Upper lobe of left lung (tissue), 6 donors: ENCODE results near the gene SFTA2. TPM values are rescaled to one million over a fixed set of nuclear protein-coding genes. Genes with fewer than 3 reads are reported as not detected.
A peak's percentile ranks its signal among the peaks of the same experiment; 100 is the strongest.

Source experiments
- ATAC-seq, 2 donors: fragments of 200-7000 bp; cut with Tn5 transposase; one replicate each; pipeline ENCODE4 v1.9.1; 2022; ENCODE audit warnings: mild to moderate bottlenecking in 2 of 2, moderate library complexity in 2 of 2; ENCODE audit not compliant: low FRiP score in 2 of 2
- DNase-seq, 2 donors: peaks; one replicate each; pipeline ENCODE4 v3.0.0-alpha.2; 2019 to 2020
- H3K27ac ChIP-seq, 4 donors: fragments of 200-600 bp; sonication (generic); one replicate each; pipeline ENCODE4 v1.5.1; 2016 to 2019
- H3K27me3 ChIP-seq, 4 donors: fragments of 200-600 bp; sonication (generic); one replicate each; pipeline ENCODE4 v1.5.1; 2017 to 2019
- H3K36me3 ChIP-seq, 4 donors: fragments of 200-600 bp; sonication (generic); one replicate each; pipeline ENCODE4 v1.5.1; 2016 to 2019
- H3K4me1 ChIP-seq, 4 donors: fragments of 200-600 bp; sonication (generic); one replicate each; pipeline ENCODE4 v1.5.1; 2018 to 2019
- H3K4me3 ChIP-seq, 4 donors: fragments of 200-600 bp; sonication (generic); one replicate each; pipeline ENCODE4 v1.5.1; 2017 to 2019; ENCODE audit warnings: mild to moderate bottlenecking in 2 of 4, moderate library complexity in 1 of 4
- H3K9me3 ChIP-seq, 4 donors: fragments of 200-600 bp; sonication (generic); one replicate each; pipeline ENCODE4 v1.5.1; 2018 to 2019
- EP300 ChIP-seq, 4 donors: sonication (generic); formaldehyde crosslinking; IDR thresholded peaks; one replicate each; pipeline ENCODE4 v1.5.1; 2017; ENCODE audit warnings: antibody characterized with exemption in 4 of 4, control low read depth in 2 of 4
- POLR2A ChIP-seq, 4 donors: fragments of 450-650 bp; IDR thresholded peaks; one replicate each; pipeline ENCODE4 v1.5.1; 2016 to 2017; ENCODE audit warnings: antibody characterized with exemption in 4 of 4, mild to moderate bottlenecking in 2 of 4
- POLR2AphosphoS5 ChIP-seq, 2 donors: sonication (generic); formaldehyde crosslinking; IDR thresholded peaks; one replicate each; pipeline ENCODE4 v1.5.1; 2017; ENCODE audit warnings: antibody characterized with exemption in 2 of 2
- WGBS, 2 donors: methylation state at CpG; one replicate each; pipeline ENCODE4 v1.1.5; 2017 to 2018; 5-methylcytosine and 5-hydroxymethylcytosine counted together
- total RNA-seq, 6 donors: library from RNA; depleted of rRNA in 4 of 6; stranded (reverse); fragments of >200 nt in 4 of 6; gene quantifications; one replicate each; pipeline versions ENCODE4 v1.1.0 to v1.2.1, GENCODE V29; 2016 to 2021
- TF ChIP-seq, protein P1 (sequence below), 6 experiments: fragments of 450-650 bp in 4 of 6; fragments of 200-600 bp in 2 of 6; sonication (generic) in 2 of 6; IDR thresholded peaks; one replicate each; pipeline ENCODE4 v1.5.1; 2016 to 2019; ENCODE audit warnings: antibody characterized with exemption in 6 of 6
- donor health status: DM: no; HTN: no; CAD: no; lungs with moderate emphysema.
- donor health status: DM: no; HTN: yes; CAD: no; lungs with severe emphysema.

Gene SFTA2
- total RNA-seq, 6 donors from 2014 or later = 80.7 to 511 (median 229) TPM

- Histone ChIP-seq H3K9me3 (no peaks in the 10 kb centered on the region), H3K27ac (no peak overlapping the region), H3K36me3 (peaks cover 24 to 88% (median 63%) of the 10 kb centered on the region in 4 donors), H3K4me1 (peaks cover 0 to 16% (median 10%) of the 10 kb centered on the region in 4 donors), H3K4me3 (no peak overlapping the region), H3K27me3 (no peaks in the 10 kb centered on the region)
- 97 to 99% methylated on average over 7 of the region's 7 CpGs for WGBS, 2 donors
- no peak for DNase-seq
- no peak for ATAC-seq
- TF ChIP-seq EP300 (IDR thresholded peaks at IDR 0.05) (no peak), POLR2AphosphoS5 (IDR thresholded peaks at IDR 0.05) (no peak), POLR2A (IDR thresholded peaks at IDR 0.05) (no peak)
- TF ChIP-seq, protein P1, sequence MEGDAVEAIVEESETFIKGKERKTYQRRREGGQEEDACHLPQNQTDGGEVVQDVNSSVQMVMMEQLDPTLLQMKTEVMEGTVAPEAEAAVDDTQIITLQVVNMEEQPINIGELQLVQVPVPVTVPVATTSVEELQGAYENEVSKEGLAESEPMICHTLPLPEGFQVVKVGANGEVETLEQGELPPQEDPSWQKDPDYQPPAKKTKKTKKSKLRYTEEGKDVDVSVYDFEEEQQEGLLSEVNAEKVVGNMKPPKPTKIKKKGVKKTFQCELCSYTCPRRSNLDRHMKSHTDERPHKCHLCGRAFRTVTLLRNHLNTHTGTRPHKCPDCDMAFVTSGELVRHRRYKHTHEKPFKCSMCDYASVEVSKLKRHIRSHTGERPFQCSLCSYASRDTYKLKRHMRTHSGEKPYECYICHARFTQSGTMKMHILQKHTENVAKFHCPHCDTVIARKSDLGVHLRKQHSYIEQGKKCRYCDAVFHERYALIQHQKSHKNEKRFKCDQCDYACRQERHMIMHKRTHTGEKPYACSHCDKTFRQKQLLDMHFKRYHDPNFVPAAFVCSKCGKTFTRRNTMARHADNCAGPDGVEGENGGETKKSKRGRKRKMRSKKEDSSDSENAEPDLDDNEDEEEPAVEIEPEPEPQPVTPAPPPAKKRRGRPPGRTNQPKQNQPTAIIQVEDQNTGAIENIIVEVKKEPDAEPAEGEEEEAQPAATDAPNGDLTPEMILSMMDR (IDR thresholded peaks at IDR 0.05) = no peak
Measured at GRCh38 chr6:30922447-30922852, 9.5 kb downstream of the SFTA2 start.

GRCh38 chr6:30918670-30919069 is 13.3 kb downstream of the SFTA2 start:
- DNase-seq (no peak), ATAC-seq (no peak)
- Histone ChIP-seq H3K27ac (no peak overlapping the region), H3K4me1 (peaks cover 18 to 38% (median 24%) of the 10 kb centered on the region in 4 donors), H3K27me3 (no peaks in the 10 kb centered on the region), H3K36me3 (peaks cover 24 to 66% (median 47%) of the 10 kb centered on the region in 4 donors), H3K4me3 (no peak overlapping the region), H3K9me3 (no peaks in the 10 kb centered on the region)
- 91 to 93% methylated on average over 8 of the region's 8 CpGs for WGBS, 2 donors
- TF ChIP-seq, protein P1 (IDR thresholded peaks at IDR 0.05) = no peak
- TF ChIP-seq POLR2AphosphoS5 (IDR thresholded peaks at IDR 0.05) (no peak), EP300 (IDR thresholded peaks at IDR 0.05) (no peak), POLR2A (IDR thresholded peaks at IDR 0.05) (no peak)

DNA sequence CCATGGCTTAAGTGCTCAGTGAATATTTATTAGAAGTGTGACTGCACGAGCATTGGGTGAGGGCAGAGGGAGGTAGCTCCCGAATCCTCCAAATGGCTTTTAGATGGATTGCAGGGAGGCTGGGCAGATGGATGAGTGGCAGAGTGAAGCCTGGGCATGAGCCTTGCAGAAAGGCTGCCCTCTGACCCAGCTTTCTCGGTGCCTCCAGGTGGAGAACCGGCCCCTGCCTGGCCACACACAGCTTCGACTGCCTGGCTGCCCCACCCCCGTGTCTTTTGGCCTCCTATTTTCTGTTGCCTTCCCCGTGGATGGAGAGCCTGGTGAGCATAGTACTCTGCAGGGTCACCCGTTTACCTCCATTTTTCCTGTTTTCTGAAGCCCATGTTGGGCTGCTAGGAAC is 14.5 kb downstream of the SFTA2 start:
- TF ChIP-seq EP300 (IDR thresholded peaks at IDR 0.05) = no peak
- TF ChIP-seq, protein P1 (IDR thresholded peaks at IDR 0.05) = no peak
- TF ChIP-seq POLR2A (IDR thresholded peaks at IDR 0.05) = no peak
- no peak for TF ChIP-seq POLR2AphosphoS5 (IDR thresholded peaks at IDR 0.05)
- Histone ChIP-seq H3K27me3 (no peaks in the 10 kb centered on the region), H3K27ac (no peak overlapping the region), H3K9me3 (no peaks in the 10 kb centered on the region), H3K4me3 (no peak overlapping the region), H3K4me1 (peaks cover 22 to 44% (median 28%) of the 10 kb centered on the region in 4 donors), H3K36me3 (peaks cover 17 to 61% (median 36%) of the 10 kb centered on the region in 4 donors)
- DNase-seq = no peak
- no peak for ATAC-seq
- WGBS, 2 donors = 90 to 94% methylated on average over 8 of the region's 8 CpGs

DNA sequence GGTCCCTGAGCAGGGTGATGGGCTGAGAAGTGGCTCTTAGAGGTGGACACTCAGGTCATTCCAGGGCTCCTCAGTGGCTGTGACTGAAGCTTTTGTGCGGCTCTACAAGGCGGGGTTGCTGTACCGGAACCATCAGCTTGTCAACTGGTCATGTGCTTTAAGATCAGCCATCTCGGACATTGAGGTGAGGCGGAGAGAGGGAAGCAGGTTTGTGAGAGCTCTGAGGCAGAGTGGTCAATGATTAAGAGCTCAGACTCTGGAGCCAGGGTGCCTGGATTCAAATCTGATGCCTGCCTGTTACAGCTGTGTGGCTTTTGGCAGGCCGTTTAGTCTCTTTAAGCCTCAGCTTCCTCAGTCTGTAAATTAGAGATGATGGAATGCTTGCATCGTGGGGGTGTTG is 14.9 kb downstream of the SFTA2 start:
- peaks cover 22 to 44% (median 28%) of the 10 kb centered on the region in 4 donors for H3K4me1 ChIP-seq
- TF ChIP-seq, protein P1 (IDR thresholded peaks at IDR 0.05) = no peak
- no peak for TF ChIP-seq EP300 (IDR thresholded peaks at IDR 0.05)
- no peak for TF ChIP-seq POLR2AphosphoS5 (IDR thresholded peaks at IDR 0.05)
- peaks cover 13 to 57% (median 34%) of the 10 kb centered on the region in 4 donors for H3K36me3 ChIP-seq
- no peaks in the 10 kb centered on the region for H3K9me3 ChIP-seq
- WGBS, 2 donors = 86 to 95% methylated on average over 7 of the region's 7 CpGs
- DNase-seq (no peak), ATAC-seq (no peak)
- H3K27ac ChIP-seq = no peak overlapping the region
- H3K4me3 ChIP-seq = no peak overlapping the region
- H3K27me3 ChIP-seq = no peaks in the 10 kb centered on the region

- Histone ChIP-seq H3K4me1 (peaks cover 22 to 44% (median 28%) of the 10 kb centered on the region in 4 donors), H3K9me3 (no peaks in the 10 kb centered on the region), H3K4me3 (no peak overlapping the region), H3K27me3 (no peaks in the 10 kb centered on the region), H3K36me3 (peaks cover 14 to 57% (median 30%) of the 10 kb centered on the region in 4 donors), H3K27ac (peak overlapping the region; percentile 86 to 94 (median 90))
- DNase-seq (no peak), ATAC-seq (peak; percentile 23 to 45)
- TF ChIP-seq EP300 (IDR thresholded peaks at IDR 0.05) = no peak
- TF ChIP-seq POLR2A (IDR thresholded peaks at IDR 0.05) = peak in 1 of 4 donors; percentile 4
- TF ChIP-seq, protein P1 (IDR thresholded peaks at IDR 0.05) = peak; percentile 19 to 70 (median 54)
- WGBS, 2 donors = 11 to 14% methylated on average over 5 of the region's 5 CpGs
Measured at GRCh38 chr6:30915591-30915946, 16.4 kb downstream of the SFTA2 start.
